HUES48 (cell line): ENCODE measurements around the gene TNFRSF1A.
A peak's percentile ranks its signal among the peaks of the same experiment; 100 is the strongest.
"Not testable (repeated sequence)": the region's sequence is repeated elsewhere in the genome, so short reads cannot be mapped to it uniquely, and the experiment has no call there.

Experiments used
- H3K27ac ChIP-seq: one replicate; pipeline ENCODE4 v1.7.0; 2013; ENCODE audit warnings: low read depth, low read length, inconsistent platforms
- H3K27me3 ChIP-seq: 2 replicates; pipeline ENCODE4 v1.6.1; 2013; ENCODE audit warnings: mild to moderate bottlenecking, low read length; ENCODE audit not compliant: control insufficient read depth, insufficient read depth
- H3K36me3 ChIP-seq: 2 replicates; pipeline ENCODE4 v1.6.1; 2013; ENCODE audit warnings: low read length; ENCODE audit not compliant: control insufficient read depth, insufficient read depth
- H3K4me1 ChIP-seq: 2 replicates; pipeline ENCODE4 v1.6.1; 2013; ENCODE audit warnings: mild to moderate bottlenecking, low read length; ENCODE audit not compliant: control insufficient read depth, insufficient read depth
- H3K4me3 ChIP-seq: 2 replicates; pipeline ENCODE4 v1.5.1; 2013; ENCODE audit warnings: mild to moderate bottlenecking, low read depth, low read length
- H3K9ac ChIP-seq: 2 replicates; pipeline ENCODE4 v1.6.1; 2013; ENCODE audit warnings: mild to moderate bottlenecking, low read depth, low read length, moderate library complexity
- H3K9me3 ChIP-seq: 2 replicates; pipeline ENCODE4 v1.6.1; 2013; ENCODE audit warnings: low read length; ENCODE audit not compliant: control insufficient read depth, insufficient read depth

TNFRSF1A gene

GRCh38 chr12:6306151-6306550 lies 35.7 kb downstream of the TNFRSF1A start:
- no peak overlapping the region for H3K27ac ChIP-seq
- no peaks in the 10 kb centered on the region for H3K36me3 ChIP-seq
- peaks cover 6% of the 10 kb centered on the region; the same call in 1 of the 2 replicates for H3K4me1 ChIP-seq

GRCh38 chr12:6303071-6303470 lies 38.8 kb downstream of the TNFRSF1A start:
- H3K9me3 ChIP-seq = no peaks in the 10 kb centered on the region
- H3K4me1 ChIP-seq = no peaks in the 10 kb centered on the region
- H3K27me3 ChIP-seq = no peaks in the 10 kb centered on the region
- H3K36me3 ChIP-seq = no peaks in the 10 kb centered on the region
- H3K9ac ChIP-seq = no peak overlapping the region
- no peak overlapping the region for H3K4me3 ChIP-seq
- H3K27ac ChIP-seq = no peak overlapping the region

More at GRCh38 chr12:6306151-6306550, 35.7 kb downstream of the TNFRSF1A start:
- Histone ChIP-seq H3K9ac (no peak overlapping the region), H3K9me3 (no peaks in the 10 kb centered on the region), H3K4me3 (no peak overlapping the region), H3K27me3 (peaks cover 7% of the 10 kb centered on the region)

- H3K27me3 ChIP-seq = no peaks in the 10 kb centered on the region
- no peaks in the 10 kb centered on the region for H3K36me3 ChIP-seq
- no peak overlapping the region for H3K4me3 ChIP-seq
- no peak overlapping the region for H3K27ac ChIP-seq
- no peak overlapping the region for H3K9ac ChIP-seq
- no peaks in the 10 kb centered on the region for H3K4me1 ChIP-seq
- H3K9me3 ChIP-seq = no peaks in the 10 kb centered on the region
Observed at GRCh38 chr12:6302621-6303020, 39.3 kb downstream of the TNFRSF1A start.

GRCh38 chr12:6301721-6302120 lies 40.2 kb downstream of the TNFRSF1A start:
- Histone ChIP-seq H3K27ac (no peak overlapping the region), H3K4me3 (no peak overlapping the region), H3K9ac (no peak overlapping the region), H3K27me3 (no peaks in the 10 kb centered on the region), H3K4me1 (no peaks in the 10 kb centered on the region), H3K9me3 (no peaks in the 10 kb centered on the region), H3K36me3 (no peaks in the 10 kb centered on the region)

GRCh38 chr12:6297170-6297569 lies 44.7 kb downstream of the TNFRSF1A start:
- no peak overlapping the region for H3K9ac ChIP-seq
- no peak overlapping the region for H3K27ac ChIP-seq
- H3K4me1 ChIP-seq = no peaks in the 10 kb centered on the region; the same call in 1 of the 2 replicates
- H3K27me3 ChIP-seq = no peaks in the 10 kb centered on the region
- H3K9me3 ChIP-seq = no peaks in the 10 kb centered on the region
- H3K4me3 ChIP-seq = no peak overlapping the region
- no peaks in the 10 kb centered on the region for H3K36me3 ChIP-seq

GRCh38 chr12:6295094-6295811 lies 46.6 kb downstream of the TNFRSF1A start:
- Histone ChIP-seq H3K4me3 (no peak overlapping the region), H3K9ac (no peak overlapping the region), H3K27ac (peak overlapping the region; percentile 32), H3K9me3 (no peaks in the 10 kb centered on the region), H3K4me1 (no peaks in the 10 kb centered on the region; the same call in 1 of the 2 replicates), H3K27me3 (no peaks in the 10 kb centered on the region), H3K36me3 (no peaks in the 10 kb centered on the region)

- no peaks in the 10 kb centered on the region for H3K9me3 ChIP-seq
- no peaks in the 10 kb centered on the region for H3K36me3 ChIP-seq
- no peak overlapping the region for H3K4me3 ChIP-seq
- no peaks in the 10 kb centered on the region; the same call in 1 of the 2 replicates for H3K4me1 ChIP-seq
- H3K27ac ChIP-seq = peak overlapping the region; percentile 32
- H3K9ac ChIP-seq = no peak overlapping the region
- H3K27me3 ChIP-seq = no peaks in the 10 kb centered on the region
Observed at GRCh38 chr12:6294156-6295093, 47.5 kb downstream of the TNFRSF1A start.

- Histone ChIP-seq H3K27me3 (no peaks in the 10 kb centered on the region), H3K27ac (no peak overlapping the region), H3K9me3 (no peaks in the 10 kb centered on the region), H3K36me3 (no peaks in the 10 kb centered on the region), H3K9ac (no peak overlapping the region), H3K4me1 (no peaks in the 10 kb centered on the region; the same call in 1 of the 2 replicates), H3K4me3 (no peak overlapping the region)
Observed at GRCh38 chr12:6292606-6293005, 49.3 kb downstream of the TNFRSF1A start.

- not testable (repeated sequence) for H3K9me3 ChIP-seq
Observed at GRCh38 chr12:6289906-6290305, 52.0 kb downstream of the TNFRSF1A start.

GRCh38 chr12:6289081-6289480 lies 52.8 kb downstream of the TNFRSF1A start:
- not testable (repeated sequence) for H3K9me3 ChIP-seq, H3K9ac ChIP-seq, H3K36me3 ChIP-seq, H3K27me3 ChIP-seq, H3K27ac ChIP-seq, H3K4me1 ChIP-seq, H3K4me3 ChIP-seq

More at GRCh38 chr12:6289906-6290305, 52.0 kb downstream of the TNFRSF1A start:
- H3K27me3 ChIP-seq, H3K27ac ChIP-seq, H3K36me3 ChIP-seq, H3K4me1 ChIP-seq, H3K9ac ChIP-seq, H3K4me3 ChIP-seq: not testable (repeated sequence)

GRCh38 chr12:6288235-6288634 lies 53.6 kb downstream of the TNFRSF1A start:
- no peaks in the 10 kb centered on the region for H3K27me3 ChIP-seq
- H3K4me1 ChIP-seq = no peaks in the 10 kb centered on the region; the same call in 1 of the 2 replicates
- H3K36me3 ChIP-seq = no peaks in the 10 kb centered on the region
- H3K4me3 ChIP-seq = no peak overlapping the region
- no peak overlapping the region for H3K27ac ChIP-seq
- H3K9me3 ChIP-seq = no peaks in the 10 kb centered on the region
- H3K9ac ChIP-seq = no peak overlapping the region
